Retinal pigment epithelial cell (primary cell): ENCODE results near the gene FBXO34.

Experiments
- DNase-seq: peaks from one replicate; pipeline ENCODE4 v3.0.0-alpha.2; 2010; ENCODE audit warnings: low read depth
- H3K4me3 ChIP-seq: 2 replicates; pipeline ENCODE4 v1.5.1; 2011; ENCODE audit warnings: mild to moderate bottlenecking, low read length, control low read depth, moderate library complexity
- TF ChIP-seq, protein P1 (sequence below): conservative IDR thresholded peaks from 2 replicates; pipeline ENCODE4 v1.5.1; 2011; ENCODE audit warnings: low read depth, low read length, control low read depth, inconsistent platforms

The FBXO34 gene

GRCh38 chr14:55323910-55324309 is 52.7 kb downstream of the FBXO34 start:
- H3K4me3 ChIP-seq, result no peak overlapping the region
- DNase-seq, result no peak
- TF ChIP-seq, protein P1, sequence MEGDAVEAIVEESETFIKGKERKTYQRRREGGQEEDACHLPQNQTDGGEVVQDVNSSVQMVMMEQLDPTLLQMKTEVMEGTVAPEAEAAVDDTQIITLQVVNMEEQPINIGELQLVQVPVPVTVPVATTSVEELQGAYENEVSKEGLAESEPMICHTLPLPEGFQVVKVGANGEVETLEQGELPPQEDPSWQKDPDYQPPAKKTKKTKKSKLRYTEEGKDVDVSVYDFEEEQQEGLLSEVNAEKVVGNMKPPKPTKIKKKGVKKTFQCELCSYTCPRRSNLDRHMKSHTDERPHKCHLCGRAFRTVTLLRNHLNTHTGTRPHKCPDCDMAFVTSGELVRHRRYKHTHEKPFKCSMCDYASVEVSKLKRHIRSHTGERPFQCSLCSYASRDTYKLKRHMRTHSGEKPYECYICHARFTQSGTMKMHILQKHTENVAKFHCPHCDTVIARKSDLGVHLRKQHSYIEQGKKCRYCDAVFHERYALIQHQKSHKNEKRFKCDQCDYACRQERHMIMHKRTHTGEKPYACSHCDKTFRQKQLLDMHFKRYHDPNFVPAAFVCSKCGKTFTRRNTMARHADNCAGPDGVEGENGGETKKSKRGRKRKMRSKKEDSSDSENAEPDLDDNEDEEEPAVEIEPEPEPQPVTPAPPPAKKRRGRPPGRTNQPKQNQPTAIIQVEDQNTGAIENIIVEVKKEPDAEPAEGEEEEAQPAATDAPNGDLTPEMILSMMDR, result no peak

GRCh38 chr14:55324812-55325211 is 53.6 kb downstream of the FBXO34 start:
- H3K4me3 ChIP-seq, result no peak overlapping the region
- TF ChIP-seq, protein P1, result no peak
- DNase-seq, result no peak

DNA sequence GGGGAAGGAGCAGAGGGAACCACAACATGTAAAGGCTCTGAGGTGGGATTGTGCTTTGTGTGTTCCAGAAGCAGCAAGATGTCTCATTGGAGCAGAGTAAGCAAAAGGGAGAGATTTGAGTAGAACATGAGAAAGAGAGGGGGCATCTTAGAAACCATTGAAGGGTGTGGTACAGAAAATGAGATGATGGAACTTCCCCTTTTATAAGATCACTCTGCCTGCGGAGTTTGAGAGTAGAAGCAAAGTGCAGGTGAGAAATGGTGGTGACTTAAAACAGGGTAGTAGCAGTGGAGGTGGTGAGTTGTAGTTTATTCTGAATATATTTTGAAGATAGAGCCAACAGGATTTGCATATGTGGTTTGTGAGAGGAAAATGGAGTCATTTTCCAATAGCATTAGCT is 56.0 kb downstream of the FBXO34 start:
- no peak for DNase-seq
- TF ChIP-seq, protein P1, result no peak
- no peak overlapping the region for H3K4me3 ChIP-seq

DNA sequence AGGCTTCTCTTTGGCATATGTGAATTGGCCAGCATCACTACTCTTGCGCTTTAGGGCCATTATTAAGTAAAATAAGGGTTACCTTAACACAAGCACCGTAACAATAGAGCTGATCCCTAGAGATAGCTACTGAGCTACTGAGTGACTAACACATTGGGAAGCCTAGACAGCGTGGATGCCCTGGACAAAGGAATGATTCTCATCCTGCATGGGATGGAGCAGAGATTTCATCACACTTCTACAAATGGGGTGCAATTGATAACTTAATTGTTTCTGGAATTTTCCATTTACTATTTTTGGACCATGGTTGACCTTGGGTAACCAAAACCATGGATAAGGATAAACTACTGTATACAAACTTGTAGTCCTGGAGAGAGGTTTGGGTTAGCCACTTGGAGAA is 57.1 kb downstream of the FBXO34 start:
- TF ChIP-seq, protein P1, result no peak
- no peak for DNase-seq

DNA sequence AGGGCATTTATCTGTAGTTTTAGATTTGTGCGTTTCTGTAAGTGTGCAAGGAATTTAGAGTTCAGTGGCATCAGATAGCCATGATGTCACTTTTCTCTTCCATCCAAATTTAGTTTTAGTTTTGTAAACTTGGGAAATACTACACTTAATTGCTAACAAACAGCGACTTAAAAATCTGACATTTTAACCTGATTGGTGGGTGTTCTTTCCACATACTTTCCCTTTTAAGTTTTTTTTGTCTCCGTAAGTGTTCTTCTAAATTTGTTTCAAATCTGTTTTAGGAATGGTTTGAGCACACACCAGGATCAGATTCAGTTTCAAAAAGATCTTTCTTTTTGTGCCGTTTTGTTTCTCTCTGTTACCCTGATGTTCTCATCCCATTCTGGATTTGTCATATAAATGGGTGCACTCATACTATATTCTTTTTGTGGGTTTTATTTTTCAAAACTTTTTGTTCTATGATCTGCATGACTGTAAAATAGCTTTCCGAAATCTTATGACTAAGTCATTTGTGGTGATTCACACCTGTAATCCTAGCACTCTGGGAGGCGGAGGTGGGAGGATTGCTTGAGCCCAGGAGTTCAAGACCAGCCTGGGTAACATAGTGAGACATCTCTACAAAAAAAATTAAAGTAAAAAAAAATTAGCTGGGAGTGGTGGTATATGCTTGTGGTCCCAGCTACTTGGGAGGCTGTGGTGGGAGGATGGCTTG is 58.9 kb downstream of the FBXO34 start:
- TF ChIP-seq, protein P1, result no peak
- DNase-seq, result no peak
- H3K4me3 ChIP-seq, result no peak overlapping the region

More for the DNA sequence above, 57.1 kb downstream of the FBXO34 start:
- no peak overlapping the region for H3K4me3 ChIP-seq

DNA sequence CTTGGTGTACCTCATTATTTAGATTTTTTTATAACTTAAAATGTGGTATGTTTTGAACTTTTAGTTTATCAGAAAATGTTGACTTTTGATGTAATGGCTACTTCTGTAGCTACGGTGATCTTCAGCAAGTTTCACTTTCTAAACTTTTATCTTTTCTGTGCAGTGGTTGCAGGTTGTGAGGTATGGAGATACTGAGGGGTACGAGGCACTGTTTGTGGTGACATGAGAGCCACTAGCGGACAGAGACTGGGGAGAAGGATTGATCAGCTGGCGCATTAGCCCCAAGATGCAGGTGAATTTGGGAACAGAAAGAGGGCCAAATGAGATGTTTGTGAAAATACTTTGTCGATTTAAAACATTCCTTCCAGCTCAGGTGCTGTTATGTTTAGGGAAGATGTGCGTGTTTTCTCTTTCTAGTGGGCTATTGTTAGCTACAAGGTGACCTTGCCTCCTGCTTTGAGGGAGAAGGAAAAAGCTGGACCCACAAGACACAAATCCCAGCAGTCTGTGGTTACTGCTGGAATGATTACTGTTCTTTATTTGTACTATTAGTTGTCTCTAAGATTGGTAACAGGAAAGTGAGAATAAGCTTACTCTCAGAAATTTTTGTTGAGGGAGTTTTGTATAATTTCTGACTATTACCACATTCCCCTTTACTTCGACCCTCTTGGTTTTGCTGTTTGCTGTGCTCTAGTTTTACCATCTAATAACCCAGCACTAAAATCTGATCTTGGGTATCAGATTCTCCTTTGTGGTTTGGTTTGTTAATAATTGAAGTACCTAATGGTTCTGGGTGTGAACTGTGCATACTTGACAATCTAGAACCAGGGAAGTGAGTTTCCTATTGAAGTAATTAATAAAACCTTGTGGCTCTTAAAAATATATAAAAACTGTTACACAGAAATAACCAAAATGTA is 61.7 kb downstream of the FBXO34 start:
- DNase-seq, result no peak
- no peak overlapping the region for H3K4me3 ChIP-seq
- TF ChIP-seq, protein P1, result no peak
